ENCODE results near the gene ZC3H11A.
"Not testable (repeated sequence)": the region's sequence is repeated elsewhere in the genome, so short reads cannot be mapped to it uniquely, and the experiment has no call there.

- TF ChIP-seq, protein P1, sequence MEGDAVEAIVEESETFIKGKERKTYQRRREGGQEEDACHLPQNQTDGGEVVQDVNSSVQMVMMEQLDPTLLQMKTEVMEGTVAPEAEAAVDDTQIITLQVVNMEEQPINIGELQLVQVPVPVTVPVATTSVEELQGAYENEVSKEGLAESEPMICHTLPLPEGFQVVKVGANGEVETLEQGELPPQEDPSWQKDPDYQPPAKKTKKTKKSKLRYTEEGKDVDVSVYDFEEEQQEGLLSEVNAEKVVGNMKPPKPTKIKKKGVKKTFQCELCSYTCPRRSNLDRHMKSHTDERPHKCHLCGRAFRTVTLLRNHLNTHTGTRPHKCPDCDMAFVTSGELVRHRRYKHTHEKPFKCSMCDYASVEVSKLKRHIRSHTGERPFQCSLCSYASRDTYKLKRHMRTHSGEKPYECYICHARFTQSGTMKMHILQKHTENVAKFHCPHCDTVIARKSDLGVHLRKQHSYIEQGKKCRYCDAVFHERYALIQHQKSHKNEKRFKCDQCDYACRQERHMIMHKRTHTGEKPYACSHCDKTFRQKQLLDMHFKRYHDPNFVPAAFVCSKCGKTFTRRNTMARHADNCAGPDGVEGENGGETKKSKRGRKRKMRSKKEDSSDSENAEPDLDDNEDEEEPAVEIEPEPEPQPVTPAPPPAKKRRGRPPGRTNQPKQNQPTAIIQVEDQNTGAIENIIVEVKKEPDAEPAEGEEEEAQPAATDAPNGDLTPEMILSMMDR (IDR thresholded peaks at IDR 0.05), result not testable (repeated sequence)
- not testable (repeated sequence) for TF ChIP-seq POLR2A (IDR thresholded peaks at IDR 0.05)
Measured at GRCh38 chr1:203829247-203829646, 33.8 kb downstream of the ZC3H11A start.
